ENCODE data around the gene B4GALNT2.
"Not testable (repeated sequence)": the region's sequence is repeated elsewhere in the genome, so short reads cannot be mapped to it uniquely, and the experiment has no call there.

B4GALNT2 gene, protein sequence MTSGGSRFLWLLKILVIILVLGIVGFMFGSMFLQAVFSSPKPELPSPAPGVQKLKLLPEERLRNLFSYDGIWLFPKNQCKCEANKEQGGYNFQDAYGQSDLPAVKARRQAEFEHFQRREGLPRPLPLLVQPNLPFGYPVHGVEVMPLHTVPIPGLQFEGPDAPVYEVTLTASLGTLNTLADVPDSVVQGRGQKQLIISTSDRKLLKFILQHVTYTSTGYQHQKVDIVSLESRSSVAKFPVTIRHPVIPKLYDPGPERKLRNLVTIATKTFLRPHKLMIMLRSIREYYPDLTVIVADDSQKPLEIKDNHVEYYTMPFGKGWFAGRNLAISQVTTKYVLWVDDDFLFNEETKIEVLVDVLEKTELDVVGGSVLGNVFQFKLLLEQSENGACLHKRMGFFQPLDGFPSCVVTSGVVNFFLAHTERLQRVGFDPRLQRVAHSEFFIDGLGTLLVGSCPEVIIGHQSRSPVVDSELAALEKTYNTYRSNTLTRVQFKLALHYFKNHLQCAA

DNA sequence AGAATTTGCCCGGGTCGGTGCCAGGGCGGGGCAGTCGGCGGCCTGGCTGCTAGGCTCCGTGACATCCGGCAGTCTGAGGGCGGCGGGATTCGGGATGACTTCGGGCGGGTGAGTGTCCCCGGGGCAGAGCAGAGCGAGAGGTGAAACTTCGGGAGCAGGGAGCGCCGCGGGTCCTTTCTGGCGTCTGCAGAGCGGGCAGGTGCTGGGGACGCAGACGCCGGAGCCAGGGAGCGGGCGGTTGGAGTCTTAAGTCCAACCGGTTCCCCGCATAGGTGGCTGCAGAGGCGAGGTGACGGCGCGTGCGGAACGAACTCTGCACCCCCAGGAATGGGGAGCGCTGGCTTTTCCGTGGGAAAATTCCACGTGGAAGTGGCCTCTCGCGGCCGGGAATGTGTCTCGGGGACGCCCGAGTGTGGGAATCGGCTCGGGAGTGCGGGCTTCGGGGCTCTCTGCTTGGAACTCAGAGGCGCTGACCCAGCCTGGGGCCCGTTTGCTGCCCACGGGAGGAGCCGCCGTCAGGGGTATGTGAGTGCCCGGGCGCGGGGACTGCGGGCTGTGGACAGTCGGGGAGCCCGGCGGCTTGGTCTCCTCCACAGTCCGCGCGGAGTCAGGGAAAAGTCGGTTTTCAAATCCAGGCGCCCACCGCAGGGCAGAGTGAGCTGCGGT, at the start of gene B4GALNT2:
Gene B4GALNT2, plus strand, starts transcription at position 71 of the 666 bp plus-strand sequence. Its CDS starts 24 bp downstream, at position 95.
- no peak for DNase-seq (ENCODE audit: low read depth, low spot score)

DNA sequence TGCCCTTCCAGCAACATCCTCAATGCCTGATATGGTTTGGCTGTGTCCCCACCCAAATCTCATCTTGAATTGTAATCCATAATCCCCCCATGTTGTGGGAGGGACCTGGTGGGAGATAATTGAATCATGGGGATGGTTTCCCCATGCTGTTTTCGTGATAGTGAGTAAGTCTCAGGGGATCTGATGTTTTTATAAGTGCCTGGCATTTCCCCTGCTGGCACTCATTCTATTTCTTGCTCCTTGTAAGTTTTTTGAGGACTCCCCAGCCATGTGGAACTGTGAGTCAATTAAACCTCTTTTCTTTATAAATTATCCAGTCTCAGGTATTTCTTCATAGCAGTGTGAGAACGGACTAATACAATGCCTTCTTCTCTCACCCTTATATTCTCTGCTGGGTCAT, 47.5 kb upstream of the B4GALNT2 start:
- not testable (repeated sequence) for H3K27ac ChIP-seq; DNase-seq (ENCODE audit: low read depth, low spot score)

More for the DNA sequence above, at the start of gene B4GALNT2:
- H3K27ac ChIP-seq: no peak within 1 kb of the TSS

DNA sequence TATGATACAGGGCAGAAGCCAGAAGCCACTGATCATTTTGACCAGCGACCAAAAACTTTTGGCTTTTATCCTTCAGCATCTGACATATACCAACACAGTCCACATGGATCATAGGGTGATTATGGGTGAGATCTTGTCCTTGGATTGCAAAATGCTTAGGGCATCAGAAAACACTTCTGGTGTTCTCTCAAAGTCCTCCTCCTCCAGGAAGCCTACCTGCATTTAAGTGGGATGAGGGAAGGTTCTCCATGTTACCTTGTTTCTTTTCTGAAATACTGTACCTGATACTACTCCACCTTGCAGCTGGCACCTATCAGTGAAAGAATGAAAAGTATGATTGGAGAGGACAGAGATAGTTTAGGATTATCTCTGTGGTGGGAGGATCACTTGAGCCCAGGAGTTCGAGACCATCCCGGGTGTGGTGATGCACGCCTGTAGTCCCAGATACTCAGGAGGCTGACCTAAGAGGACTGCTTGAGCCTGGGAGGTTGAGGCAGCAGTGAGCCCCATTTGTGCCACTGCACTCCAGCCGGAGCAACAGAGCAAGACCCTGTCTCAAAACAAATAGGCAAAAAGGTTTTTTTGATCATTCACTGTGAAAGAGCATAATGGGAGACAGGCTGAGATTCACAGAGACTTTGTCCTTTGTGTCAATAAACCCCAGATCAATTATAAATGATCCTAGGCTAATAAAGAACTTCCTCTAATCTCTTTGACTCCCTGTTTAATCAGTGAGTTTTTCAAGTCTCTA, 46.8 kb upstream of the B4GALNT2 start:
- no peak for DNase-seq (ENCODE audit: low read depth, low spot score)
- H3K27ac ChIP-seq: no peak overlapping the region

DNA sequence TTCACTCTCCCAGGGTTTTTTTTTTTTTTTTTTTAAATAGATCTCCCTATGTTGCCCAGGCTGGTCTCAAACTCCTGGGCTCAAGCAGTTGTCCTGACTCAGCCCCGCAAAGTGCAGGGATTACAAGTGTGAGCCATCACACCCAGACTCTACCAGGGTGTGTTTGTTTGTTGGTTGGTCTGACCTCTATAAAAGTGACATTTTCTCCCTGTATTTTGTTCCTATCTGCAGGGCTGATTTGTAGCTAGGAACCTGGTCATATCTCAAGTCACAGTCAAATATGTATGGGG, 46.3 kb upstream of the B4GALNT2 start:
- no peak for DNase-seq (ENCODE audit: low read depth, low spot score)
- H3K27ac ChIP-seq: no peak overlapping the region

DNA sequence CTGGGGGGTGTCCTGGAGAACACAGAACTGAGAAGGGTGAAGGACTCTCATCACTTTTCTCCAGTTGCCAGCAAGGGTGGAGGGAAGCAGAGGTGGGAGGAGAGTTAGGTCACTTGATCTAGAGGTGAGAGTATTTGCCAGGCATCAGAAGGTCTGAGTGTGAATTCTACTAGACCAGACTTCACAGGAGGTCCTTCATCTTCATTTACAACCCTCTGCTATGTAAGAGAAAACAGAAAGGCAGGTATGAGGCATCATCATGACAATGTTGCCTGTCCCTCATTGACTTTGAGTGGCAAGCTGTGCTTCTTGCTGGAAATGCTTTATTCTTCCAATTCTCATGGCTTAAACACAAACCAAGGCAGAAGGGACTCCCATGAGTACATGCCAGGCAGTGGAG, 45.9 kb upstream of the B4GALNT2 start:
- no peak for DNase-seq (ENCODE audit: low read depth, low spot score)
- no peak overlapping the region for H3K27ac ChIP-seq

DNA sequence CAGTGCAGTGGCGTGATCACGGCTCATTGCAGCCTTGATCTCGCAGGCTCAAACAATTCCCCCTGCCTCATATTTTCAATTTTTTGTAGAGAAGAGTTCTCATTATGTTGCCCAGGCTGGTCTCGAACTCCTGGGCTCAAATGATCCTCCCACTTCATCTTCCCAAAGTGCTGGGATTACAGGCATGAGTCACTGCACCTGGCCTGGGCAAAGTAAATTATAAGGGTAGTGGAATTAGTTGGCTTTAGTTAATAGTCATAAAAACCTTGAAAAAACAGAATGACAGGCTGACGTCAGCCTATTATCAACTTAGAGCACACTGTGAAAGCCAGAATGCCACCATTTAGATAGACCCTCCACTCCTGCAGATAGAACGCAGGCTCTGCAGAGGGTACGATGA, 43.5 kb upstream of the B4GALNT2 start:
- no peak overlapping the region for H3K27ac ChIP-seq
- DNase-seq (ENCODE audit: low read depth, low spot score): no peak

DNA sequence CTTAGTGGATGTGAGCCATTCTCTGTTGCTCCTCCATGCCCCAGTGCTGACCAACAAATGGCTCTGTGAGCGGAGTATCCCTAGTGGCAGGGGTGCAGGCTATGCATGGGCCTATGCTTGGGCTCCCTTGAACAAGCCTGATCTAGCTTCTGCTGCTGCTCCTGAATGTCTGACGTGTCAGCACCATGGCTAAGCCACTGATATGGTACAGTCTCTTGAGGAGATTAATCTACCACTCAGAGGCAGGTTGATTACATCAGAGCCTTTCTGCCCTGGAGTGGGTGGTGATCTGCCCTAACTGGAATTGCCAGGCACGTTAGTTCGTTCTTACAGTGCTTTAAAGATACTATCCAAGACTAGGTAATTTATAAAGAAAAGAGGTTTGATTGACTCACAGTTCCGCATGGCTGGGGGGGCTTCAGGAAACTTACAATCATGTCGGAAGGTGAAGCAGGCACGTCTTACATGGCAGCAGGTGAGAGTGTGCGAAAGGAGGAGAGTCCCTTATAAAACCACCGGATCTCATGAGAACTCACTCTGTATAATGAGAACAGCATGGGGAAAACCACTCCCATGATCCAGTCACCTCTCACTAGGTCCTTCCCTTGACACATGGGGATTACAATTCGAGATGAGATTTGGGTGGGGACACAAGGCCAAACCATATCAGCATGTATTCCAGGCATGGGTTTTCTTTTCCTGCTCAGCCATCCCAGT, 41.5 kb upstream of the B4GALNT2 start:
- H3K27ac ChIP-seq: peak overlapping the region; percentile 13
- peak; percentile 65 for DNase-seq (ENCODE audit: low read depth, low spot score)

DNA sequence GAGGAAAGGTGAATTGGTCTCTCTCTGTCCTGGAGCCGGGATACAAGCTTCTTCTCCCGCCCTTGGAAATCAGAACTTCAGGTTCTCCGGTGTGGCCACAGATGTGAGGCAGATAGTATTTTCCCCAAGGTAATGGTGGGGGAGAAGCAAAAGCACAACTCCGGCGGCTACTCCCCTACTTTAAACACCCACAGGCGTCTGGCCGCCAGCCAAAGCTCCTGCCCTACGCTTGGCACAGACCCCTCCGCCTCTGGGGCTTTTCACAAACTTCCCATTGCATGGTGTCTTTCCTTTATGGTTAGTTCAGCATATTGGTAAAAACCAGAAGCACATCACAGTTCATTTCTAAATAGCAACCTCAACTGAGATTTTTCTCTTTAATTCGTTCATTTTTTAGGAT, 39.4 kb upstream of the B4GALNT2 start:
- DNase-seq (ENCODE audit: low read depth, low spot score): no peak
- H3K27ac ChIP-seq: no peak overlapping the region

DNA sequence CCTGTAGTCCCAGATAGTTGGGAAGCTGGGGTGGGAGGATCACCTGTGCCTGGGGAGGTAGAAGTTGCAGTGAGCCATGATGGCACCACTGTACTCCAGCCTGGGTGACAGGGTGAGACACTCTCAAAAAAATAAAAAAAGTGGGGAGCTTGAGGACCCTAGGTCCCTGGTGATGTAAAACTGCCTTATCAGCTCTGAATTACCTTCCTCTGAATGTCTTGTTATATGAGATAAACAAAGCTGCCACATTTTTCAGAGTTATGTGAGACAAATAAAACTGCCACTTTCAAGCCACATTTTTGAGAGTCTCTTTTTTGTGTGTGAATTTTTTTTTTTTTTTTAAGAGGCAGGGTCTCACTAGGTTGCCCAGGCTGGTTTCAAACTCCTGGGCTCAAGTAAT, 32.0 kb upstream of the B4GALNT2 start:
- no peak for DNase-seq (ENCODE audit: low read depth, low spot score)
- peak overlapping the region; percentile 65 for H3K27ac ChIP-seq

DNA sequence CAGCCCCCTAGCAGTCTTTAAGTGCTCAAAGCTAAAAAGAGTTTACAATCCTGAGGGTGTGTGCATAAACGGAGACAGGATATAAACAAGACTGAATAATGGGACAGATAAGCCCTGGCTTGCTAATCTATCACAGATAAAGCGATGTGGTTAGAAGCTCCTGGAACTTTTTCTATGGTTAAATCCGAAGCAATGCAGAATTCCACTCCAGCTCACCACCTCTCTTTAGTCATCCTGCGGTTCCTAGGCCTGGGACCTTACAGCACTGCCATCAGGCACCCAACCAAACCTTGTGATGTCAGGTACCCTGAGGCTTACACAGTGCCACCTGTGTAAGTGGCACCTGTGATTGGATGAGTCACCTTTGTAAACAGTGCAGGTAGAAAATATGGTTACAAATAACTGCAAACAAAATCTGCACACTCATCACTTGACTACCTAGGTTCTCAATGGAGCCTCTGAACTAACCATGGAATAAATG, 31.5 kb upstream of the B4GALNT2 start:
- H3K27ac ChIP-seq: peak overlapping the region; percentile 65
- peak; percentile 93 for DNase-seq (ENCODE audit: low read depth, low spot score)

DNA sequence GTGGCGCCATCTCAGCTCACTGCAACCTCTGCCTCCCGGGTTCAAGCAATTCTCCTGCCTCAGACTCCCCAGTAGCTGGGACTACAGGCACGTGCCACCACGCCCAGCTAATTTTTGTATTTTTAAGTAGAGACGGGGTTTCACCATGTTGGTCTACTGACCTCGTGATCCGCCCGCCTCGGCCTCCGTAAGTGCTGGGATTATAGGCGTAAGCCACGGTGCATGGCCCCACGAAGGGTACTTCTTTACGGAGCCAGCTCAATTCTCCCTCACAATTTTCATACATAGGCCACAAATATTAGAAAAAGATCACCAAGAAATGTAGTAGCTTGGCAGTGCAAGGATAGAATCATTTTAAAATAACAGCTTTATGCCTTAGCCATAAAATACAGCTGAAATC, 29.2 kb upstream of the B4GALNT2 start:
- DNase-seq (ENCODE audit: low read depth, low spot score); H3K27ac ChIP-seq: not testable (repeated sequence)

DNA sequence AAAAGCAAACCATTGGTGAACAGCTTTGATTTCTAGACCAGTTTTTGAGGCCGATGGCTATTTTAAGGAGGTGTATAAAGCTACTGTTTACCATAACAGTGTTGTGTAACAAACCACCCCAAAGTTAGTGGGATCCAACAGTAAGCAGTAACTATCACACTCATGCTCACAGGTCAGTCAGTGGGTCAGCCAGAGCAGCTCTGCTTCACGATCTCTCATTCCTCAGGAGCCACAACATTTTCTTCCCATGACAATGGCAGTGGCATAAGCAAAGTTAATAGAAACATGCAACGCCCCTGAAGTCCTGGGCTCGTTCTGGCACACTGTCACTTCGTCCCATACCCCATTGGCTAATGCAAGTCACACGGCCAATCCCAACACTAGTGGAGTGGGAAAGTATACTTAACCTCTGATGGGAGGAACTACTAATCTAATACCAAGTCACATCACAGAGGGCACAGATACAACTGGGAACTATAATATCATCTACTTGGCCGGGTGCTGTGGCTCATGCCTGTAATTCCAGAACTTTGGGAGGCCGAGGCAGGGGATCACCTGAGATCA, 28.0 kb upstream of the B4GALNT2 start:
- no peak overlapping the region for H3K27ac ChIP-seq
- no peak for DNase-seq (ENCODE audit: low read depth, low spot score)

DNA sequence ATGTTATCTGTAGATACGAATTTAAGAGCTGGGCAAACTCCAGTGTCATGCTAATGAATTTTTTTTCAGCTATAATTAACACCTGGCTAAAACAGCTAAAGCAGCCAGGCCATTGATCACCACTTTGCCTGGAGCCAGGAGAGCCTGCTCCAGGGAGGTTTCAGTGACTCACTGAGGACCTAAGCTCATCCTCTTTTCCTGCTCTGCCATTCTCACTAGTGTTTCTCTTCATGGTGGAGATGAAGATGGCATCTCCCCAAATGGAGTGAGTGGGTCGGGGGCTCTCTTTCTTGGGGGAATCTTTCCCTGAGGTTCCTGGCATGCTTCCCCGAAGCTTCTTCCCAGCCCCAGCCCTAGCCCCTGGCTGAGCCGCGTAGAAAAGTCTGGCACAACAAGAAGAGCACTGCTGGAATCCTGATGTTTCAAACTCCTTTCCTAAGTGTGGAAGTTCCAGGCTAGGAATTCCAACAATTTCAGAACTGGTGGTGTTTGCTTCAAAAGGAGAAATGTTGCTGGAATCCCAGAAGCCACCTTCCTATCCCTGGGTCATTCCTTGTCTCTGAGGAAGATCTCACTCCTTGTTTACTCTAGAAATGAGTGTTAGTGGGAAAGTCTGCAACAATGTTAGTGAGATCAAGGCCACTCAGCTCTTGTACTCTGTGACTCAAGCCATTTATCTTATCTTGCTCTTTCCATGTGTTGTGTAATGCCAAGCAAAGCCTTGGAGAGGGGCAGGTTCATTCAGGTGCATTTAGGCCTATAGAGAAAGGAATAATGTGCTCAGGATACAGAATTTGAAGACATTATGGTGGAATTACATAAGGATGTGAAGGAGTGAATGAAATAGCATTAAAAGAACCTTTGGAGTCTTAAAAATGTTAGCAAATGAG, 26.0 kb upstream of the B4GALNT2 start:
- no peak overlapping the region for H3K27ac ChIP-seq
- DNase-seq (ENCODE audit: low read depth, low spot score): no peak

DNA sequence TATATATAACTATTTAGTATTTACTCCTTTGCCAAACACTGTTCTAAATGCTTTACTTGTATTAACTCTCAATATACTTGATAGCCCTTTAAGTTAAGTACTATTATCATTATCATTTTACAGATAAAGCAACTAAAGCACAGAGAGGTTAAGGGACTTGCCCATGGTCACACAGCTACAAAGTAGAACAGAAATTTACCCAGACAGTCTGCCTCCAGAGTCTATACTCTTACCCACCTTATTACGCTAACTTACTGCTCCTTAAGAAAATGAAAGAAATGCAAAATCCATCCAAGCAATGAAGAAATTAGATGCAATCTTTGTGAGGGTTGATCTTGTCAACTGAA, 25.4 kb upstream of the B4GALNT2 start:
- DNase-seq (ENCODE audit: low read depth, low spot score): no peak
- H3K27ac ChIP-seq: no peak overlapping the region

DNA sequence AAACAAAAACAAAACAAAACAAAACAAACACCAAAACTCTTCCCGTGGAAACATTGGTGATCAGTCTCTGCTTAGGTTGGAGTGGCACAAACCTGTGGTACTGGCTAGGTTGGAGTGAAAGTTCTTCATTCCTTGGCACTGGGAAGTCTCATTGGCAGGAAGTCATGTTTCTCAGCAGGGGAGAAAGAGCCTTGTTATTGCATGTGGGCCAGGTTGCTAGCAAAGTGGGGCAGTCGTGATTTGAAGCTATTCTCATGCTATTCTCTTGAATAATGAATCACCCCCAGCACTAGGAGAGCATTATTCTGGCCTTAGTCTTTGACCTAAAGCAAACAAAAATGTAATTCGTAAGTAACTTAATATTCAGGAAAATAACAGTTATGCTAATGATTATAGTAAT, 24.3 kb upstream of the B4GALNT2 start:
- no peak for DNase-seq (ENCODE audit: low read depth, low spot score)
- no peak overlapping the region for H3K27ac ChIP-seq

DNA sequence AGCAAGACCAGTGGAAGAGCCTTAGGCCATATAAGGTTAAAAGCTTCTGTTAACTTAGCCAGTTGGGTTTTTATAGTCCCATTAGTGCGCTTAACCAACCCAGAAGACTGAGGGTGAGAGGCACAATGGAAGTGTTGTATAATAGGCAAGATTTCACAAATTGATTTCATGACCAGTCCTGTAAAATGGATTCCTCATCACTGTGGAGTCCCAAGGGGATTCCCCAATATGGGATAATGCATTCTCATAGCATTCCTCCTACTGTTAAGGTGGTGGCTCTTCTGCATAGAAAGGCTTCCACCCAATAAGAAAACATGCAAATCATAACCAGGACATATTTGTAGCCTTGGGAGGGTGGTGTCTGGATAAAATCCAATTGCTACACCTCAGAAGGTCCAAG, 22.1 kb upstream of the B4GALNT2 start:
- peak overlapping the region; percentile 89 for H3K27ac ChIP-seq
- peak; percentile 75 for DNase-seq (ENCODE audit: low read depth, low spot score)

DNA sequence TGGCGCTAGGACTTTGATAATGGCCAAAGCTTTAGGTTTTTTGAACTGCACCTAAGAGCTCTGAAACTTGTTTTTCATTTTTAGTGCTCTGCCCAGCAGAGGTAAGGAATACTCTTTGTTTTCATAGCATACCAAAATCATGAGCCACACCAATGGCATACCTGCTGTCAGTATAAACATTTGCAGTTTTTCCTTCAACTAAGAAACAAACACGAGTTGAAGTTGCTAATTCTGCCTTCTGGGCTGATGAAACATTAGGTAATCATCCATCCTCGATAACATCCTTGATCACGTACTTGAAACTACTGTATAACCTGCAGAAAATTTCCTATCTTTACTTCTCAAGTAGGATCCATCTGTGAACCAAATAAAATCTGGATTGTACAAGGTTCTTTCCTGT, 20.6 kb upstream of the B4GALNT2 start:
- DNase-seq (ENCODE audit: low read depth, low spot score): no peak
- peak overlapping the region; percentile 89 for H3K27ac ChIP-seq

DNA sequence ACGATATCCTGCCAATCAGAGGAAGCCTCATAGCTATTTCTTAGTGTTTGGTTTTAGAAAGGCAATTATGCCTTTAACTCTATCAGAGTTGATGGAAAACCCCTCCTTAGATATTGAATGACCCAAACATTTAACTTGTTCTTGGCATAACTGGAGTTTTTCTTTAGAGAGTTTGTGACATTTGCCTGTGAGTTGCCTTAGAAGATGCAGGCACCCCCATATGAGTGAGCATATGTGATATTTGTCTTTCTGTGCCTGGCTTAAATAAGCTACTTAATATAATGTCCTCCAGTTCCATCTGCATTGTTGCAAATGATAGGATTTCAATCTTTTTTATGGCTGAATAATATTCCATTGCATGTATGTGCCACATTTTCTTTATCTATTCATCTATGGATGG, 19.6 kb upstream of the B4GALNT2 start:
- DNase-seq (ENCODE audit: low read depth, low spot score): no peak
- peak overlapping the region; percentile 89 for H3K27ac ChIP-seq

DNA sequence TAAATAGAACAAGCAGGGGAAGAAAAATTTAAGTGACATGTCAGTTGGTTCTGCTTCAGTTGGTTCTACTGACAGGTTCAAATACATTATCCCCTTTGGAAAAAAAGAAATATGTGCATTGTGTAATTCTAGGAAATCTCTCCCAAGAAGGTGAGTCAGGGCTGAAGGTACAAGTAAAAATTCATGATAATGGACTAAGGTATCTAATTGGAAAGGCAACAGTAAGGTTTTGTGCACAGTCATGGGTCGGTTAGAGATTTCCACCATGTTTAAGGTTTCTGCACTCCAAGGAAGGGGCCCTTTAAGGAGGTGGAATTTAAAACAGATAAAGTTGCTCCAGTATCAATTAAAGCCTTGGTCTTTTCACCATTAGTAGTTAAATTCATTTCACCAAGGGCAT, 17.9 kb upstream of the B4GALNT2 start:
- no peak for DNase-seq (ENCODE audit: low read depth, low spot score)
- H3K27ac ChIP-seq: peak overlapping the region; percentile 53

Measured in epithelial cell of prostate (primary cell).